Thoracic aorta (tissue), 2 donors: ENCODE results near the gene DEAF1. TPM values are rescaled to one million over a fixed set of nuclear protein-coding genes. Genes with fewer than 3 reads are reported as not detected.

Source experiments
- ATAC-seq: fragments of 150-250 bp; one replicate; pipeline ENCODE4 v1.8.0; 2017; ENCODE audit warnings: low read depth; ENCODE audit not compliant: insufficient number of reproducible peaks, low FRiP score
- DNase-seq: peaks from one replicate; pipeline ENCODE4 v3.0.0-alpha.2; 2020; ENCODE audit warnings: low spot score
- H3K27ac ChIP-seq, 2 donors: fragments of 200-600 bp; sonication (generic); 1 replicate in 1 of 2; 2 replicates in 1 of 2; pipeline ENCODE4 v1.5.1; 2016; ENCODE audit warnings: mild to moderate bottlenecking in 2 of 2, moderate library complexity in 2 of 2
- H3K27me3 ChIP-seq: fragments of 200-600 bp; sonication (generic); replicated peaks from 2 replicates; pipeline ENCODE4 v1.6.0; 2016; ENCODE audit warnings: mild to moderate bottlenecking; ENCODE audit not compliant: insufficient read depth
- H3K36me3 ChIP-seq: fragments of 200-600 bp; sonication (generic); one replicate; pipeline ENCODE4 v1.5.1; 2016
- H3K4me1 ChIP-seq, 2 donors: fragments of 200-600 bp; sonication (generic); 1 replicate in 1 of 2; 2 replicates in 1 of 2; pipeline versions ENCODE4 v1.5.1 to v1.6.0; 2016; ENCODE audit warnings: low read depth in 2 of 2, mild to moderate bottlenecking in 1 of 2; ENCODE audit not compliant: control insufficient read depth in 1 of 2
- H3K4me3 ChIP-seq: fragments of 200-600 bp; sonication (generic); 2 replicates; pipeline ENCODE4 v1.5.1; 2016; ENCODE audit warnings: mild to moderate bottlenecking
- H3K9me3 ChIP-seq: fragments of 200-600 bp; sonication (generic); 2 replicates; pipeline ENCODE4 v1.5.1; 2016
- total RNA-seq, 2 donors: library from RNA; depleted of rRNA; stranded (reverse); fragments of >200 nt; gene quantifications; one replicate each; pipeline versions ENCODE4 v1.1.0 to v1.2.3, GENCODE V29; 2016
- TF ChIP-seq, protein P1 (sequence below): fragments of 200-600 bp; sonication (generic); IDR thresholded peaks from one replicate; pipeline ENCODE4 v1.5.1; 2019; ENCODE audit warnings: antibody characterized with exemption

DEAF1 gene
- total RNA-seq, 2 donors from 2014 or later, result 22.1 to 67.0 TPM

DNA sequence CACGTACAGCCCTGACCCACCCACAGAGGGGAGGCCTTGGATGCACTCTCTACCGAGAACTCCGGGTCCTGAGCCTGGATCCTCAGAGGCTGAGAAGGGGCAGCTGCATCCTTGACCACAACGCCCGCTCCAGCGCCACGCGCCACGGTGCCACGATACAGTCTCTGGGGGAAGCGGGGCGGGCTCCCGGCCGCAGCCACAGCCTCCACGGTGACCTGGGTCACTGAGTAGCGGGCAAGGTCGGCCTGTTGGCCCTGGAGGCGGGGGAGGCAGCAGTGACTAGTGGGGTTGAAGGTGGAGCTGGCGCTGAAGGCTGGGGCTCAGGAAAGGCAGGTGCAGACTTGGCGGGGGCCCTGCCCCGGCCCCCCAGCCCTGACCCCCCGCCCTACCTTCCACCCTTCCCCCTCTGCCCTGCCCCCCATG lies 75.4 kb downstream of the DEAF1 start:
- Histone ChIP-seq H3K27me3 (no peaks in the 10 kb centered on the region), H3K9me3 (no peaks in the 10 kb centered on the region), H3K4me1 (peaks cover 7 to 13% of the 10 kb centered on the region in 2 donors), H3K27ac (no peak overlapping the region), H3K36me3 (no peaks in the 10 kb centered on the region), H3K4me3 (no peak overlapping the region)
- no peak for DNase-seq
- TF ChIP-seq, protein P1, sequence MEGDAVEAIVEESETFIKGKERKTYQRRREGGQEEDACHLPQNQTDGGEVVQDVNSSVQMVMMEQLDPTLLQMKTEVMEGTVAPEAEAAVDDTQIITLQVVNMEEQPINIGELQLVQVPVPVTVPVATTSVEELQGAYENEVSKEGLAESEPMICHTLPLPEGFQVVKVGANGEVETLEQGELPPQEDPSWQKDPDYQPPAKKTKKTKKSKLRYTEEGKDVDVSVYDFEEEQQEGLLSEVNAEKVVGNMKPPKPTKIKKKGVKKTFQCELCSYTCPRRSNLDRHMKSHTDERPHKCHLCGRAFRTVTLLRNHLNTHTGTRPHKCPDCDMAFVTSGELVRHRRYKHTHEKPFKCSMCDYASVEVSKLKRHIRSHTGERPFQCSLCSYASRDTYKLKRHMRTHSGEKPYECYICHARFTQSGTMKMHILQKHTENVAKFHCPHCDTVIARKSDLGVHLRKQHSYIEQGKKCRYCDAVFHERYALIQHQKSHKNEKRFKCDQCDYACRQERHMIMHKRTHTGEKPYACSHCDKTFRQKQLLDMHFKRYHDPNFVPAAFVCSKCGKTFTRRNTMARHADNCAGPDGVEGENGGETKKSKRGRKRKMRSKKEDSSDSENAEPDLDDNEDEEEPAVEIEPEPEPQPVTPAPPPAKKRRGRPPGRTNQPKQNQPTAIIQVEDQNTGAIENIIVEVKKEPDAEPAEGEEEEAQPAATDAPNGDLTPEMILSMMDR, result no peak
- no peak for ATAC-seq

DNA sequence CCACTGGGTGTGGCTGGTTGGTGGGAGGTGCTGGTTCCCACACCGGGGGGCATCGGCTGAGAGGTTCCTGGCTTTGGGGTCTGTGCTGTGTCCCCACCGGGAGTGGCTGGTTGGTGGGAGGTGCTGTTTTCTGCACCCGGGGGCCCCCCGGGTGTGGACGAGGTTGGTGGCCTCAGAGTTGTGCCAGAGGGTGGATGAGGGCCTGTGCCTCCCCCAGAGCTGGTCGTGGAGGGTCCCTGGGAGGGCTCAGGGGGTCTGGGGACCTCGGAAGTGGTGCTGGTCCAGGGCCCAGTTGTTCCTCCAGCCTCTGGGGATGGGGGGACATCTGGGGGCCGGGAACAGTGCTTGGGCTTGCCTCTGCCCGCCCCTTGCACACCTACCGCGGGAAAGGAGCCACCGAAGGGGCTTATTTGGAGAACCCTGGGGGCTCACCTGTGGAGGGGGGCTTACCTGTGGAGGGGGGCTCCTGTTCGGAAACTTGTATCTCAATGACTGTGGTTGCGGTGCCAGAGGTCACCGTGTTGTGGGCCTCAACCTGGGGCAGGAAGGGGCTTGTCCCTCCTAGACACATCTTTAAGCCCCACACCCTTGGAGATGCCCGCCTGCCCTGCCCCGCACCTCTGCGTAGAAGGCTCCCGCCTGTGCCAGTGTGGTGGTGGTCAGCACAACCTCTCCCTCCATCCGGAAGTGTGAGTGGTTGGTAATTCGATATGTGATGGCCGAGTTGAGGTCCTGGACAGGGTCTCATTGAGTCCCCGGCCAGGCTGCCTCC lies 76.0 kb downstream of the DEAF1 start:
- no peak overlapping the region for H3K4me3 ChIP-seq
- no peaks in the 10 kb centered on the region for H3K9me3 ChIP-seq
- no peaks in the 10 kb centered on the region for H3K27me3 ChIP-seq
- ATAC-seq, result no peak
- peaks cover 12 to 19% of the 10 kb centered on the region in 2 donors for H3K4me1 ChIP-seq
- no peaks in the 10 kb centered on the region for H3K36me3 ChIP-seq
- no peak overlapping the region for H3K27ac ChIP-seq
- TF ChIP-seq, protein P1, result no peak
- no peak for DNase-seq

DNA sequence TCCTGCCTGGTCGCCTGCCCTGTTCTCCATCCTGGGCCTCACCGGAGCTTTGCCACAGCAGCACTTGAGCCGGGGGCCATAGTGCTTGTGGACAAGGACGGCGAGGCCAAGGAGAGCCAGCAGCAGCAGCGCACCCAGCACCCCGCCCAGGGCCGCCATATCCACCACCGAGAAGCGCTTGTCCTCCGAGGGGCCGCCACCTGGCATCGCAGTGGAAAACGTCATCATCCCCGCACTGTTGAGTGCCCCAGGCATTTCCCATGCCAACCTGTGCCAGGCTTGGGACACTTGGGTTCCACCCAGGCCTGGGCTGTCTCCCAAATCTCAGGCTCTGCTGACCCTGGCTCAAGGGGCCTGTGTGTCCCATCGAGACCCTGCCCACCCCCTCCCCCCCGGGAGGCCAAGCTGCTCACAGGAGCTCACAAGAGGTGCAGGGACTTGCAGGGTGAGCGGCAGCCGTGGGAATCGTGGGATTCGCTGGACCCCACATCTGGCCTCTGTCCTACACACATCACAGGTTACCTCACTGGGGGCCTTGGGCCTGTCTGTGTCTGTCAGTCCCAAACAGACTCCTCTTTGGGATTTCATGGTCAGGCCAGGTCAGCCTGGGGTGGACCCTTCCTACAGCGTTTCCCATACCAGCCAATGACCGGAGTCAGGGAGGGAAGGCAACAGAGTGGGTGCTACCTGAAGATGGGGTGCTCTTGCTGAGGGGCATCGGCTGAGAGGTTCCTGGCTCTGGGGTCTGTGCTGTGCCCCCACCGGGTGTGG lies 76.9 kb downstream of the DEAF1 start:
- Histone ChIP-seq H3K4me1 (peaks cover 14 to 22% of the 10 kb centered on the region in 2 donors), H3K27ac (no peak overlapping the region), H3K36me3 (peaks cover 3% of the 10 kb centered on the region), H3K9me3 (no peaks in the 10 kb centered on the region), H3K27me3 (no peaks in the 10 kb centered on the region), H3K4me3 (no peak overlapping the region)
- TF ChIP-seq, protein P1, result no peak
- no peak for ATAC-seq
- no peak for DNase-seq

DNA sequence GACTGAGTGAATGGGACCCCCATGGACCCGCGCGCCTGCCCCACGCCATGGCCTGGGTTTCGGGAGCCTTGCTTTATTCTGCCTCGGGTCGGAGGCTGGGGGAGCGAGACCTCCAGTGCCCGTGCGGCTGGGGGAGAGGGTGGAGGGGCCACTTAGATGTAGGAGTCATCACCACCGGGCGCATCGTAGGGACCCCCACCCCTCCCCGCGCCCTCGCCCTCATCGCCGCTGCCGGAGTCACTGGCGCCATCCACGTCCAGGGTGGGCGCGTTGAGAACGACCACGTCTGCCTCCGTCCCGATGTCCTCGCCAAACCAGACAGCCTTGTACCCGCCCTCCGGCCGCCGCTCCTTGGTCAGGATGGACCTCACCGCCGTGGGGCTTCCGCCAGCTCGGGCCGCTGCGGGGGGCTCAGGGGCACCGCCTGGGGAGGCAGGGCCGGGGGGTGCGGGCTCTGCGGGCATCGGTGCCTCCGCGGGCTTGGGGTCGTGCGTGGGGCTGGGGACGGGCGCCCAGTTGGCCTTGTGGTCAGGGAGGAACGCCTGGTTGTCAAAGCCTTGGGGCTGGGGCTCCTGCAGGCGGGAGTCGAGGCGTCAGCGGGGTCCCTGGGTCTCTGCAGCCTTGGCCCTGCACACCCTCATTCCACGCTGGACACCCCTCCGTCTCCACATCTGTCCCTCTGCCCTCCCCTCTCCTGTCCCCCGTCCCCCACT lies 77.7 kb downstream of the DEAF1 start:
- H3K4me3 ChIP-seq, result no peak overlapping the region
- no peak for DNase-seq
- TF ChIP-seq, protein P1, result no peak
- no peaks in the 10 kb centered on the region for H3K27me3 ChIP-seq
- no peaks in the 10 kb centered on the region for H3K9me3 ChIP-seq
- no peak for ATAC-seq
- peaks cover 10% of the 10 kb centered on the region for H3K36me3 ChIP-seq
- H3K27ac ChIP-seq, result no peak overlapping the region
- H3K4me1 ChIP-seq, result peaks cover 14 to 22% of the 10 kb centered on the region in 2 donors
